HG03354 (cell line): ENCODE data around the gene MRGPRG.
"Not testable (repeated sequence)": the region's sequence is repeated elsewhere in the genome, so short reads cannot be mapped to it uniquely, and the experiment has no call there.

Experiments used
- ATAC-seq: cut with Tn5 transposase; IDR thresholded peaks from one replicate; pipeline ENCODE4 v1.9.1; 2021; ENCODE audit warnings: mild to moderate bottlenecking; ENCODE audit not compliant: unreplicated experiment, poor library complexity, severe bottlenecking

MRGPRG gene, protein sequence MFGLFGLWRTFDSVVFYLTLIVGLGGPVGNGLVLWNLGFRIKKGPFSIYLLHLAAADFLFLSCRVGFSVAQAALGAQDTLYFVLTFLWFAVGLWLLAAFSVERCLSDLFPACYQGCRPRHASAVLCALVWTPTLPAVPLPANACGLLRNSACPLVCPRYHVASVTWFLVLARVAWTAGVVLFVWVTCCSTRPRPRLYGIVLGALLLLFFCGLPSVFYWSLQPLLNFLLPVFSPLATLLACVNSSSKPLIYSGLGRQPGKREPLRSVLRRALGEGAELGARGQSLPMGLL

DNA sequence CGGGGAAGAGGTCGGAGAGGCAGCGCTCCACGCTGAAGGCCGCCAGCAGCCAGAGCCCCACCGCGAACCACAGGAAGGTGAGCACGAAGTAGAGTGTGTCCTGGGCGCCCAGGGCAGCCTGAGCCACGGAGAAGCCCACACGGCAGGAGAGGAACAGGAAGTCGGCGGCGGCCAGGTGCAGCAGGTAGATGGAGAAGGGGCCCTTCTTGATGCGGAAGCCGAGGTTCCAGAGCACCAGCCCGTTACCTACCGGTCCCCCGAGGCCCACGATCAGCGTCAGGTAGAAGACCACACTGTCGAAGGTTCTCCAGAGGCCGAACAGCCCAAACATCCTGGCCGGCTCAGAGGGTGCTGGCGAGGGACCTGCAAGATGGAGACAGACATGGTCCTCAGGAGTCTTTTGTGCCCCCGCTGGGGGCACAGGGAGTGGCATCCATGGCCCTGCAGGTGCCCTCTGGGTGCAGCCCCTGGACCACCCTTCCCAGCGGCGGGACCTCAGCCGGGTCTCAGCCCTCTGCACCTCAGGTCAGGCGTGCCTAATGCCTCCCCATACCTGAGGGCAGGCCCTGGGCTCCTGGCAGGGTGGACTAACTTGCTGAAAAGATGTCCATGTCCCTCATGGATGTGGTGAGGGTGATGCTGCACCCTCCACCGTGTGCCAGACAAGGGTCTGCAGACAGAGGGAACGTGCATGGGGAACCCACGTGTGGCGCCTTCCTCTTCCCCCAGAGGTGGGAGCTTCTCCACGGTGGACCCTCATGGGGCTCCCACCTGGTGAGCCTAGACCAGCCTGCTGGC is at the start of gene MRGPRG:
Gene MRGPRG (minus strand): TSS at position 331 of the 798 bp plus-strand sequence. CDS start 0 bp downstream, at position 331.
- ATAC-seq = no peak

DNA sequence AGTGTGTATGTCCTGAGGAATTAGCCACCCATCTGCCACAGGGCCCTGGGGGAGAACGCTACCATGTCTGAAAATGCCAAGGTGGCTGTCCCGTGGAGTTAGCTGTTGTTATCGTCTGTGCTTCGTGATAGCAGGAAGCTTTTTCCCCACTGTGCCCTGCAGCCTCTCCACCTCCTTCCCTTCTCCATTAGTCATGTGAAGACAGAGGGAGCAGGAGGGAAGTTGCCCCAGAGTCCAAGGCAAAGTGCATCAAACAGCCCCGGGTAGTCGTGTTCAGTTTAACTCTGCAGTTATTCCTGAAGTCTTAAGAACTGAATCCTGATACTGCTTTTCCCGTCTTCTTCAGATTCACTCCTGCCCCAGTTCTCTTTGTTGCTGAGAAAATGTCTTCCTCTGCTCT is 43.9 kb upstream of the MRGPRG start:
- ATAC-seq = not testable (repeated sequence)

DNA sequence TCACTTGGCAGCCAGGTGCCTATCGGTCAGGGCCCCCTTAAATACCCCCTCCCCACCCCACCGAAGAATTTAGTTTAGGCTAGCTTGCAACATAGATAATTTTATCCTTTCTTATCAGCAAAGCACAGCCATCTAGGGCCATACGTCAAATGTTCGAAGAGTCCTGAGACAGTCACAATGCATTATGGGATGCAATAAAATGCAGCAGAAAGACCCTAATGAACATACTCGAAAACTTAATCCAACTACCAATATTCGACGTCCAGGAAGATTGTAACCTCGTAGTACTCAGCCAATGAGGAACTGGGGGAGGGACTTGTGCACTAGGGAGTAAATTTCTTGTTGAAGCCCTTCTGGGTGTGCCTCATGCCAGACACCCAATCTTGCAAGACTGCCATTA is 43.2 kb upstream of the MRGPRG start:
- not testable (repeated sequence) for ATAC-seq

DNA sequence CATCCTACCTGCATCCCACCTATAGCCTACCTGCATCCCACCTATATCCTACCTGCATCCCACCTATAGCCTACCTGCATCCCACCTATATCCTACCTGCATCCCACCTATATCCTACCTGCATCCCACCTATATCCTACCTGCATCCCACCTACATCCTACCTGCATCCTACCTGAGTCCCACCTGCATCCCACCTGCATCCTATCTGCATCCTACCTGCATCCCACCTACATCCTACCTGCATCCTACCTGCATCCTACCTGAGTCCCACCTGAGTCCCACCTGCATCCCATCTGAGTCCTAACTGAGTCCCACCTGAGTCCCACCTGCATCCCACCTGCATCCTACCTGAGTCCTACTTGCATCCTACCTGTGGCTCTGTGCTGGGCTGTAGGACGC is 38.9 kb upstream of the MRGPRG start:
- ATAC-seq = not testable (repeated sequence)

DNA sequence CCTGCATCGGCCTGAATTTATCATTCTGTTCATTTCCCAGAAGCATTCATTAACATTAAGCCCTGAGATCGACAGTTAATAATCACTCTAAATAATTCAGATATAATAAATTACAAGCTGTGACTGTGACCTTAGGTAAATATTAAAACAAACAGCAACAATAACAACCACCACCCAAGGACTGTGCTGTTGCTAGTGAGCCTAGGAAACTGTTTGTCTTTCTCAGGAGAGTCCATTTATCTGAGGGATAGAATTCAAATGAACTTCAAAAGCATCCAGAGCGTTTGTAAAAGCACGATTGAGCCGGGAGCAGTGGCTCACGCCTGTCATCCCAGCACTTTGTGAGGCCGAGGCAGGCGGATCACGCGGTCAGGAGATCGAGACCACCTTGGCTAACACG is 36.6 kb upstream of the MRGPRG start:
- not testable (repeated sequence) for ATAC-seq

DNA sequence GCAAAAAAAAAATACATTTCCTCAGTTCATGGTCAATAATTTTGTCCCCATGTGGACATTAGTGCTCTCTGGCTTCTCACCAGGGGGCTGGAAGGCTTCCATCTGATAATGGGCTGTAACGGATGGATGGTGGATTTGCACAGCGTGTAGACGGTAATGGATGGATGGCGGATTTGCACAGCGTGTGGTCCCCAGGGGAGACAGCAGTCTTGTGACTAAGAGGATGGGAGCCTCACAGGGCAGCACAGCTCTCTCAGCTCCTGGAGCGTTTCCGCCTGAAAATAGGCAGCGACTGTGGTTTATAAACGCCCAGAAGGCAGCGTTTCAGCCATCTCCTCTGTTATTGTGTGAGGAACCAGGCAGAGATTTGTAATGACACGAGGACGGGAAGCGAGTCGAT is 36.2 kb upstream of the MRGPRG start:
- ATAC-seq = not testable (repeated sequence)

DNA sequence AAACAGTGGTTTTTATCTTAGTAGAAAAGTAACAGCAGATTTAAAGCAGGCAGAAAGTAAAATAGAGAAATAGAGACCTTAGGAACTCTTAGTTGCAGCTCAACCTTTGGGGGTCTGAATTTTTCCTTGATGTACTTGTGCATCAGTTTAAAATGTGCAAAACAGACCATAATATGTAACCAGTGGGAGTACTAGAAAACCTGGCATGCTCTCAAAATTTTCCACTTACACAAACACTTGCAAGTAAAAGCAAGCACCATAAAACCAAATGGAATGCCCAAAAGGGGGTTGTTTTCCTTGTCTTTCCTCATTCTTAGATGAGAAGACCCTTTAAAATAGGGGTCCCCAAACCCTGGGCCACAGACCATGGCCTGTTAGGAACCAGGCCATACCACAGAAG is 26.5 kb upstream of the MRGPRG start:
- ATAC-seq = no peak

DNA sequence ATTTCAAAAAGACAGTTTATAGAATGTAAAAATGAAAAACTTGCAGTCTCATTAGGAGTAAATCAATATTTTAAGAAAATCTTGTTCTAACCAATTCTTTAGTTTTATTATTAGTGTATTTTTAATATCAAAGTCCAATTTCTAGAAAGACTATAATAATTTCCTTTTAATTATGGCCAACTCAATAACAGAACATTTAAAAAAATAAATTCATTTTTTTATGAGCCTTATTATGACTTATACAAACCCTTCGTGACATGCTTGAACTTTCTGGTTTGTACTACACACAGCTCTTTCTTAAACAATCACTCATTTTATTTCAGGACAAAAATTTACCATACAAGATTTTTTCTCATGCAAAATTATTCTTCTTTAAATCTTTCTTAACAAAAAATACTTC is 25.3 kb upstream of the MRGPRG start:
- ATAC-seq = no peak

DNA sequence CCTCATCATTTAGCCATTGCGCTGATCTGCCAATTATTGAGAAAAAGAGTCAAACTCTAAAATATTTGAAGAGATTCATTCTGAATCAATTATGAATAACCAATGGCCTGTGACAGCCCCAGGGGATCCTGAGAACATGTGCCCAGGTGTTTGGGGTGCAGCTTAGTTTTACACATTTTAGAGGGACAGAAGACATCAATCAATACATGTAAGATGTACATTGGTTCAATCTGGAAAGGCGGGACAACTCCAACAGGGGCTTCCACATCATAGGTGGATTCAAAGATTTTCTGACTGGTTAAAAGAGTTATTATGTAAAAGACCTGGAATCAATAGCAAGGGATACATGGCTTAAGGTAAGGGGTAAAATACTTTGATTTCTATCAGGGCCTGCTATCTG is 18.5 kb upstream of the MRGPRG start:
- ATAC-seq = no peak

DNA sequence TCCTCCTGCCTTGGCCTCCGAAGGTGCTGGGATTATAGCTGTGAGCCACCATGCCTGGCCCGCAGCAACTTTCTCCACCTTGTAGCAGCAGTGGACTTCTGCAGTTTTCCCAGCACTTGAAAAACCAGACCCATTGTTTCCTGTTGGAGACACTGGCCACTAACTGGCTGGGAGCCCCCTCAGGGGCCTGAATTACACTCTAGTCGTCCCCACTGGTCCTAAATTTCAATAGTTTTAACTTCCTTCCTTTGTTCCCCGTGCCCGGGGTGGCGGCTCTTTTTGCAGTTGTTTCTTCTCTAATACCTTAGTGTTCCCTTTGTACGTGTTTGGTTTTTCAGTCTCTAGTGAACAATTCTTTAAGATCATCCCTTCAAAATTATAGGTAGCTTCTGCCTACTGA is 16.2 kb upstream of the MRGPRG start:
- no peak for ATAC-seq

DNA sequence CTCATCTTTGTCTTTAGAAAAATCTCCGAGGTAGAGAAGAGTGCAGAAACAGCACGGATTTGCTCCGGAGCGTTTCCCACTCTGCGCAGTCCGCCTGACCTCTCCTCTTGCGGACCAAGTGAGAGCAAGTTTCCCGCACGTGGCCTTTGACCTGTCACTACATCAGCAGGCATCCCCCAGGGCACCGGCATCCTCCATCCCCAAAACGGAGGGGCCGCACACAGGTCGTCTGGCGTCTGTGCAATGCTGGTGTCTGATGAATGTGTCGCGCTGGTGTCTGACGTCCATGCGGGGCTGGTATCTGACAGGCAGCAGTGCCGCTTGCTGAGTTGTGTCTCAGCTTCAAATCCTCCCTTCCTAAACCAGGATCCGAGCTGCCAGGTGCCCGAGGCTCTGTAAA is 14.3 kb upstream of the MRGPRG start:
- ATAC-seq = no peak

DNA sequence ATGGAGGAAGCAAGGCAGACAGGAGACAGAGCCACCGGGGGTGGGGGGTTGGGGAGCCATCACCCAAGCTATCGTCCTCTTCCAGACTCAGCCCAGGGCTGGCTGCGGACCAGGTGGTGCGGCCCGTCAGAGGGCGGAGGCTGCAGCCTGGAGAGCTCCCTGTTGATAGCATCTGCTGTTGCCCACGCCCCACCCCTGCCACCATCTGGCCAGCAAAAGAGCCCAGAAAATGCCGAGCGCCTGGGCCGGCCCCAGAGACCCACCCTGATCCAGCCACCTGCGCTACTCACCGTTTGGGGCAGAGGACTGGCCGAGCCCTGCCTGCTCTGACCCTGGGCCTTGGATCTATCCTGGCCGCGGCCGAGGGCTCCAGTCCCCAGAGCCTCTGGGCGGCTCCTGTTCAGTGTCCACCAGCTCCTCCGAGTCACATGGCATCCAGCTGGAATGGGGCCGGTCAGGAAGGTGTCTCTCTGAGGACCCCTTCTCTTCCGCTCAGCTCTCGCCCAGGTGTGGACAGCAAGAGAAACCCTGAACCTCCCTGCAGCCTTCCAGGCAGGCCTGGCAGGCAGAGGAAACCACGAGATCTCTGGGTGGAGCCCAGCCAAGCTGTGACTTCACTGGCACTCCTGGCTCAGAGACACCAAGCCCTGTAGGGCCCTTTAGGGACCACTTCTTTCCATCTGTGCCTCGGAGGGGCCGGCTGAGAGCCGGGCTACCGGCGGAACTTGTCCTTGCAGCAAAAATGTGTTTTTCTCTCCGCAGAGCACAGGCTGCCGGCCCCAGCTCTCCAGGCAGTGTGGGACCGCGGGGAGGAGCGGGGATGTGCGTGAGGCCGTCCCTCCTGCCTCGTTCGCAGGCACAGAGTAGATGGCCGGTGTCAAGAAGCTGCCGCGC is 13.5 kb upstream of the MRGPRG start, which contains the start of gene MRGPRE:
Gene MRGPRE (minus strand): TSS at position 567 of the 894 bp plus-strand sequence. CDS start 3,618 bp downstream, outside the sequence.
- ATAC-seq = no peak

DNA sequence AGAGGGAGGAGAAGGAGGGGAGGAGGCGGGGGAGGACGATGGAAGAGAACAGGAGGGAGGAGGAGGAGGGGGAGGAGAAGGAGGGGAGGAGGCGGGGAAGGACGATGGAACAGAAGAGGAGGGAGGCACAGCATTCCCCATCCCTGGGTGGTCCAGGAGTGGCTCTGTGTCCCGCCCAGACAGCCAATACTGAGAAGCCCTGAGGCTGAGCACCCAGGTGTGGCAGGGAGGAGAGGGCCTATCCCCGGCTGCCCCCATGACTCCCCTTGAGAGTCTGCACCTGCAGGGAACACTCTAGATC is 12.9 kb upstream of the MRGPRG start:
- no peak for ATAC-seq

DNA sequence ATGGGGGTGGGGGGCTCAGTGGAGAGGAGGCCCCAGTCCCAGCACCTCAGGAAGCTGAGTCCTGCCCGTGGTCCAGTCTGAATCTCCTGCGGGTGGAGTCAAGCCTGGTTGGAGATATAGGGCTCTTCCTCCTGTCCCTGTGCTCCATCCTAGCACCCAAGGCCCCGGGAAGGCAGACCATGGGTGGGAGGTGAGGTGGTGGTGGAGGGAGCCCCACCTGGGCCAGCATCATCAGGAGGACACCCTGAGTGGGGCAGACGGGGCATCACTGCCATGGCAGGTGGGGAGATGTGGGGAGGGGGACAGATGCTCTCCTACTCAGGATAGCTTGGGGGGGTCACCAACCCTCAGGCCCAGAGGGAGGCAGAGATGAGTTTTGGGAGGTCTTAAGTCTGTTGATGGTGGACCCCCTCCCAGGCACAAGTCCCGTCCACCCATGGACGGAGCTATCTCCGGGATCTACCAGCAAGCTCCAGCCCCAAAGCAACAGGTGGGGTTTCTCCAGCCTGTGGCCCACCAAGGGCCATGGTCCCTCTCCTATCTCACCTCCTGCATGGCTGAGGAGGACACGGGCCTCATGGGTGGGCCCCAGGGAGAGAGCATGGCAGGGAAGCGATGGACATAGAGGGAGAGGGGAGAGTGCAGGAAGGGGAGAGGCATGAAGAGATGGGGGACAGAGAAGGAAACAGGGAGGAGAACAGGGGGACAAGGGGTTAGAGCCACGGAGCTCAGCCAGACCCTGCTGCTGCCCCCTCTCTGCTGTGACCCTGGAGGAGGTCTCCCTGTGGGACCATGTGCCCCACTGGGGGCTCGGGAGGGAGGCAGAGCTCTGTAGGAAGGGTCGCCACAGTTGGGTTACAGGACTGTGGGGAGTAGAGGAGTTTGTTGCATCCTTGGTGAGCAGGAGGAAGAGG is 12.3 kb upstream of the MRGPRG start:
- no peak for ATAC-seq

DNA sequence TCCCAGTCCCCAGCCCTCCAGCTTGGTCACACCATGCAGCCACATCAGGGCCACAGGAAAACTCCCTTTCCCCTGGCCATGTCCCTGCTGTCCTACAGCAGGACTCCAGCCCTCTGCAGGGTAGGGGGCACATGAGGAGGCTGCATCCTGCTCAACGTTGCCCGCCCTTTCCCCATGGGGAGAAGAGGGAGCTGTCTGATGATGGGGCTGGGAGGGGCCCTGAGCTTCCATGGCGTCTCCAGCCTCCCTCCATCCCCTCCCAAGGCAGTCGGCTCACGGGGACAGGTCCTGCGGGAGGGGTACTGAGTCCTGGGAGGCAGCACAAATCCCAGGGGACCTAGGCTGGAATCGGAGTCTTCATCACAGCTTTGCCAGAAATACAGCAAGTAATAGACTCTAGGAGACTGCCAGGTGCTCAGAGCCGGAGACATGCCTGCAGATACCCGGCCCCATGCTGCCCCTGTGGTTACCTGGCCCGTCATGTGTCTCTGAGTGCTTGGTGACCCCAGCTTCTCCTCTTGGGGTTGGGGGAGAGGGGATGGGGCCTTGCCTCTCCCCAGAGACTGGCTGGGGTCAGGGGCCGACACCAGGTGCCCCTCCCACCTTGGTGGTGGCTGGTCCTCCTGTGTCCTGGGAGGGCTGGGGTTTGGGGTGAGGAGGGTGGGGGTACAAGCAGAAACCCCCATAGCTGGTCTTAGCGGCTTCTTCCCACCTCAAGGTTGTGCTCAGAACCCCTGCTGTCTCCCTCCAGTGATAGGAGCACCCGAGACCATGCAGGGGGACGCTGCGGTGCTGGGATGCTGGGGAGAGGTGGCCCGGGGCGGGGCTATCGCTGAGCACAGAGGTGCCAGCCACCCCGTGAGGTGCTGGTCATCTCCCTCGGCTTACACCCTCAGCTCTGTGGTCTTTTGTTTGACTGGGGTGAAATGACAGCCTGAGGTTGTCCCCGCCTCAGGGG is 11.3 kb upstream of the MRGPRG start:
- ATAC-seq = no peak

DNA sequence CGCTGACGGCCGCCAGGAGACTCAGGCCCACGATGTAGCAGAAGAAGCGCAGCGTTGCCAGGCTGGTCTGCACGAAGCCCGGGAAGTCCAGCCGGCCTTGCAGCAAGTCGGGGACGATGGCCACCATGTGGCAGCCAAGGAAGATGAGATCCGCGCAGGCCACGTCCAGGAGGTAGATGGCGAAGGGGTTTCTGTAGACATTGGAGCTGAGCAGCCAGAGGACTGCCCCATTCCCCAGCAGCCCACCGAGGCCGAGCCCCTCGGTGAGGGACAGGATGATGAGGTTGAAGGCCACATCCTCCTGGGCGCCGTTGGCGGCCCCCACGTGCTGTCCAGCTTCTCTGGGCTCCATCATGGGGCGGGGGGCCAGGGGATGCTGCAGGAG is 9.8 kb upstream of the MRGPRG start:
- no peak for ATAC-seq

DNA sequence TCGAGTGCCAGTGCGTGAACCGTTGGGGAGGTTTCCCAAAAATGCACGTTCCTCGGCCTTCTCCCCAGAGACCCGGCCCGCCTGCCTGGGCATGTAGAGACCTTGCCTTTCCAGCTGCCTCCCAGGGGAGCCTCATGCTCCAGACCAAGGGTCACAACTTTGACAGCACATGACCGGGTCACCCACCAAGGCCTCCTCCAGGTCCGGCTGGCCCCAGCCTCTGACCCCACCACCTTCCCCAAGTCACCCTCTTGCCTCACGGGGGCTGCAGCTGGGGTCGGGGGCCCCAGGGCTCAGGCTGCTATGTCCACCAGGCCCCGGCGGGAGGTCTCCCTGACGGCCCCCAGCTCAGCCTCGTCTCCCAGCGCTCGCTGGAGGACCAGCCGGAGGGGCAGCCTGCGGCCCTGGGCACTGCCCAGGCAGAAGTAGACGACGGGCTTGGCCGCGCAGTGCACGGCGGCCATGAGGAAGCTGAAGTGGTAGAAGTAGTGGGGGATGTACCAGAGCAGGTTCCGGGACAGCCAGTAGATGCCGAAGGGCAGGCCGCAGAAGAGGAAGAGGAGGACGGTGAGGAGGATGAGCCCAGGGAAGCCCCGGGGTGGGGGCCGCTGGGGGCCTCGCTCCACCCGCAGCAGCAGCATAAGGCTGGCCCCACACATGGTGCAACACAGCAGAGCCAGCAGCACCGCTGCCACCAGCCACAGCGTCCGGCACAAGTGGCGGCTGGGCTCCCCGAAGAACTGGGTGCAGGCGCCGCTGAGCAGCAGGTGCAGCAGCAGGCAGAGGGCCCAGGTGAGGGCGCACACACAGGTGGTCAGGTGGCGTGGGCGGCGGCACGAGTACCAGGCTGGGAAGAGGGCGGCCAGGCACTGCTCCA is 9.2 kb upstream of the MRGPRG start:
- ATAC-seq = no peak
